Measurements from ENCODE around the gene CAT.
A peak's percentile ranks its signal among the peaks of the same experiment; 100 is the strongest.

The CAT gene

GRCh38 chr11:34459507-34460162 lies 20.9 kb downstream of the CAT start:
- DNase-seq (ENCODE audit: low spot score): no peak

GRCh38 chr11:34460278-34460677 lies 21.5 kb downstream of the CAT start:
- DNase-seq (ENCODE audit: low spot score): no peak

- DNase-seq (ENCODE audit: low spot score): no peak
Observed at GRCh38 chr11:34461215-34461614, 22.5 kb downstream of the CAT start.

- no peak for DNase-seq (ENCODE audit: low spot score)
Observed at GRCh38 chr11:34464591-34465051, 25.9 kb downstream of the CAT start.

GRCh38 chr11:34466802-34467488 lies 28.2 kb downstream of the CAT start:
- DNase-seq (ENCODE audit: low spot score): no peak

DNA sequence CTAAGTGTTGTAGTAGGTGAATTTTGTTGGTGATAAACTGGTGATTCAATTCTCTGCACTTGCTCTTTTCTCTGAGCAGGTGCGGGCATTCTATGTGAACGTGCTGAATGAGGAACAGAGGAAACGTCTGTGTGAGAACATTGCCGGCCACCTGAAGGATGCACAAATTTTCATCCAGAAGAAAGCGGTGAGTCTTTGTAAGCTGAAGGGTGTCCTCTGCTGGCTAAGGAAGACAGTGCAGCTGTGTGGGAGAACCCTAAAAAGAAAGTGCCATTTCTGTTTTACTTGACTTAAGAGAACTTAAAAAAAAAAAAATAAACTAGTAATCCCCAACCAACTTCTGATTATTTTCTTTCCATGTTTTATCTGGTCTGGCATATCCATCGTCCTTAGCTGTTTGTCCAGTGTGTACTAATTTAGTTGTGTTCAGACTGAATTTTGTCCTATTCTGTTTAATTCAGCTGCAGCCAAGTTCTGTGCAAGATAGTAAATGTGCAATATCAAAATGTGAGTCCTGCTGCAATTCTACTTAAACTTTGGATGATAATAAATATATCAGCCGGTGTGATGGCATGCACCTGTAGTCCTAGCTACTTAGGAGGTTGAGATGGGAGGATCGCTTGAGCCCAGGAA lies 29.6 kb downstream of the CAT start:
- no peak for DNase-seq (ENCODE audit: low spot score)

DNA sequence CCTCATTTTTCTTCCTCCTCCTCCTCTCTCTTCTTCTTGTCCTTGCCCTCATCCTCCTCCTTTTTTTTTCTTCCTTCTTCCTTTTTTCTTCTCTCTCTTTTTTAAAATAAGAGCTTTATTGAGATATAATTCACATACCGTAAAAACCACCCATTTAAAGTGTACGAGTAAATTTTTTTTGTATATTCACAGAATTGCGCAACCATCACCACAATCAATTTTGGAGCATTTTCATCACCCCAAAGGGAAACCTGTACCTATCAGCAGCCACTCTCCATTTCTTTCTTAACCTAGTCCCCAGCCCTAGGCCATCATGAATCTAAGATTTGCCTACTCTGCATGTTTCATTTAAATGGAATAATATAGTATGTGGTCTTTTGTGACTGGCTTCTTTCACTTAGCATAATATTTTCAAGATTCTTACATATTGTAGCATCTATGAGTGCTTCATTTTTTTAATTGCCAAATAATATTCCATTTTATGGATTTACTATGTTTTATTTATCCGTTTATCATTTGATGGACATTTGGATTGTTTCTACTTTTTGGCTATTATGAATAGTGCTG lies 35.0 kb downstream of the CAT start:
- no peak for DNase-seq (ENCODE audit: low spot score)

GRCh38 chr11:34475656-34476055 lies 36.9 kb downstream of the CAT start:
- DNase-seq (ENCODE audit: low spot score): no peak

DNA sequence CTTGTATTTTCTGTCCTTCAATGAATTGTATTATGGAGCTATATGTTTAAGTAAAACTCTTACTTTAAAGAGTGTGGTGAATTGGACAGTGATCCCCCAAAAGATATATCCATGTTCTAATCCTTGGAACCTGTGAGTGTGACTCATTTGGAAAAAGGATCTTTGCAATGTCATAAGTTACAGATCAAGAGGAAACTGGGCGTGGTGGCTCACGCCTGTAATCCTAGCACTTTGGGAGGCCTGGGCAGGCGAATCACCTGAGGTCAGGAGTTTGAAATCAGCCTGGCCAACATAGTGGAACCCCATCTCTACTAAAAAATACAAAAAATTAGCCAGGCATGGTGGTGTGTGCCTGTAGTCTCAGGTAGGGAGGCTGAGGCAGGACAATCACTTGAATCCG lies 38.1 kb downstream of the CAT start:
- no peak for DNase-seq (ENCODE audit: low spot score)

DNA sequence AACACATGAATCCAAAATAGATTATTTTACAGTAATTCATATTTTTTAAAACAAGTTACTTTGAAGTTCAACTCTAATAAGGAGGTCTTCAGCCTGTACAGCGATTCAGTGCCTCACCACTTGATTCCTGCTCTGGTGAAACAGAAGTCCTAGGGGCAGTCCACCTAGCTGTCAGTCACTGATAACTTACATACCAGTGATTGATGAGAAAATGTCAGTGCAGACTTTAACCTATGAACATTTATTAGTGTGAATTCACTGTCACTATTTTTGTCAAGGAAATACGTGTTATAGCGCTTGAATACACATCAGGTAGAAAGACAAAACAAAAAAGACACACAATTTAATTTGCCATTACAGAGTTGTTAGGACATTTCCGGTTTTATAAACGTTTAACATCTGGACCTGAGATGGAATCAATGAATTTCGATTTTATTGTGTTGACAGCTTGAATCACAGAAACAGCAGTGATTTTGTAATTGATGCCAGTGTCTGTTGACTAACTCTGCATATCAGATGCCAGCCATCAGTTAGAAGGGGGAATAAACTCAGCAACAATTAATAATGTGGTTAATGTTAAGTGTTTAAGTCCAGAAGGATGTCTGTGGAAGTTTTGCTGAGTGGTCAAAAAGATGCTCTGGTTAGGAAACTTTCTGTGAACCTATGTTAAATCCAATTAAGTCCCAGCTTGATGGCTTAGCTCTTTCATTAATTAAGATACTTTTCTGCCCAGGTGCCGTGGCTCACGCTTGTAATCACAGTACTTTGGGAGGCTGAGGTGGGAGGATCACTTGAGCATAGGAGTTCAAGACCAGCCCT lies 40.3 kb downstream of the CAT start:
- DNase-seq (ENCODE audit: low spot score): no peak

- DNase-seq (ENCODE audit: low spot score): no peak
Observed at GRCh38 chr11:34480314-34480713, 41.6 kb downstream of the CAT start.

GRCh38 chr11:34481307-34481706 lies 42.6 kb downstream of the CAT start:
- no peak for DNase-seq (ENCODE audit: low spot score)

- DNase-seq (ENCODE audit: low spot score): no peak
Observed at GRCh38 chr11:34483106-34483874, 44.6 kb downstream of the CAT start.

- no peak for DNase-seq (ENCODE audit: low spot score)
Observed at GRCh38 chr11:34487430-34487829, 48.7 kb downstream of the CAT start.

DNA sequence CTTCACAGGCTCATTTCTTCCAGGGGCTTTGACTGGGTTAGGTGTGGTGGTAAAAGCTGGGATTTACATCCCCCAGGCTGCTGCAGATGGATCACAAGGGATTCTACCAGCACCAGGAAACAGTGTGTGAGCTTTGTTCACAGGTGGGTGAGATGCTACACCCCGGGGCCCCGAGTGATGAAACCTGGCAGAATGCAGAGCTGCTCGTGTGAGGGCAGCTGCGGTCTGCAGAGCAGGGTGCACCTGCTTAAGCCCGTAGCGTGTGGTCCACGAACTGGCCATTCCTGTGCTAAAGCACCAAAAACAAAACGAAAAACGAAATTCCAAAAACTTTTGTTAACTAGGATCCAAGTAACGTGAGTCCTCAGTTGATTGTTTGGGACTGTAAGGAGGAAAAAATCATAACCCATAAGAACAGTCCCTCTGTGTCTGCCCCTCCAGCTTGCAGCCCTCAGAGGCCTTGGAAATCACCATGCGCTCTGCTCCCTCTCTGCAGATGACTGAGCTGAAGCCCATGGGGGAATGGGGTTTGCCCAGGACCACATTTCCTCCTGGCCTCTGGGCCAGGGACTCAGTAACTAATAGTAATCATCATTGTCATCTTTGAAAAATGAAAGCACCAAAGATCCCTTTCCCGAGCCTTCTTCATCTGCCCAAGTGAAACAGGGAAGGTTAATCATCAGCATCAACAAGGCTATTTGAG lies 50.3 kb downstream of the CAT start:
- DNase-seq (ENCODE audit: low spot score): no peak

GRCh38 chr11:34490304-34490703 lies 51.6 kb downstream of the CAT start:
- no peak for DNase-seq (ENCODE audit: low spot score)

GRCh38 chr11:34492806-34493414 lies 54.2 kb downstream of the CAT start:
- DNase-seq (ENCODE audit: low spot score): peak; percentile 67

- no peak for DNase-seq (ENCODE audit: low spot score)
Observed at GRCh38 chr11:34493468-34493867, 54.7 kb downstream of the CAT start.

- DNase-seq (ENCODE audit: low spot score): no peak
Observed at GRCh38 chr11:34493926-34494595, 55.3 kb downstream of the CAT start.

DNA sequence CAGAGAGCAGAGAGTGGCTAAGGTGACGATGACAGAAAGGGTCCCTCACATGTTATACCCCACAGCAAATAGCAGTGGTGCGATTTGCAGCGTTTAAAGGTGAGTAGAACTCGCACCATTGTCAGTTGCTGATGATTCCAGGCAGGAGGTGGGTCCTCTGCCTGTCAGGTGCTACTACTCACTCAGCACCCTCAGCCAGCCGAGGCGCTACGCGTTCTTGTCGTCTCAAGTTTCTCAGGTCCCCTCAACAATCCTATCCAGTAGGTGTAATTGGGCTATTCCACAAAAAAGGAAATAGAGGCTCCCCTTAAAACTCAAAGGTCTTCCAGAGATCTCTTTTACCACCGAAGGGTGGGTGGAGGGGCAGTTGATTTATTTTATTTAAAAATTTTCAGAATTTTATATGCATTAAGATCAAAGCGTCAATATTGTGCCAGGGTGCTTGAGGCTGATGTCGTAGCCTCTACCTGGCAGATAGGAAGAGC lies 56.5 kb downstream of the CAT start:
- no peak for DNase-seq (ENCODE audit: low spot score)

Measured in AG08395 (cell line).